BE2C (cell line): ENCODE data around the gene SLC35A4.

Source experiments
- DNase-seq: peaks from one replicate; pipeline ENCODE4 v3.0.0-alpha.2; 2020
- H3K27me3 ChIP-seq: fragments of 250-450 bp; sonication (Bioruptor Pico); 2 replicates; pipeline ENCODE4 v1.5.1; 2020; ENCODE audit warnings: mild to moderate bottlenecking
- H3K36me3 ChIP-seq: fragments of 250-450 bp; sonication (Bioruptor Pico); 2 replicates; pipeline ENCODE4 v1.5.1; 2020; ENCODE audit warnings: mild to moderate bottlenecking
- H3K4me1 ChIP-seq: fragments of 250-450 bp; sonication (Bioruptor Pico); 2 replicates; pipeline ENCODE4 v1.5.1; 2020
- H3K4me3 ChIP-seq: 2 replicates; pipeline ENCODE4 v1.5.1; 2011; ENCODE audit warnings: low read depth, low read length
- H3K9me3 ChIP-seq: fragments of 250-450 bp; sonication (Bioruptor Pico); 2 replicates; pipeline ENCODE4 v1.5.1; 2020
- CTCF ChIP-seq: IDR thresholded peaks from 2 replicates; pipeline ENCODE4 v1.5.1; 2012; ENCODE audit warnings: mild to moderate bottlenecking, low read depth, low read length

The SLC35A4 gene

GRCh38 chr5:140550147-140551079, 14.2 kb upstream of the SLC35A4 start:
- Histone ChIP-seq H3K9me3 (no peaks in the 10 kb centered on the region), H3K4me1 (peaks cover 16% of the 10 kb centered on the region), H3K27me3 (no peaks in the 10 kb centered on the region), H3K36me3 (peaks cover 33% of the 10 kb centered on the region), H3K4me3 (no peak overlapping the region)
- DNase-seq = no peak
- no peak for TF ChIP-seq CTCF

- Histone ChIP-seq H3K4me1 (peaks cover 22% of the 10 kb centered on the region), H3K36me3 (peaks cover 33% of the 10 kb centered on the region), H3K27me3 (no peaks in the 10 kb centered on the region), H3K9me3 (no peaks in the 10 kb centered on the region), H3K4me3 (no peak overlapping the region)
- TF ChIP-seq CTCF = no peak
- DNase-seq = no peak
These were observed 12.8 kb upstream of the SLC35A4 start for GRCh38 chr5:140551872-140552271.

GRCh38 chr5:140553657-140554056, 11.0 kb upstream of the SLC35A4 start:
- peaks cover 33% of the 10 kb centered on the region for H3K36me3 ChIP-seq
- H3K4me1 ChIP-seq = peaks cover 18% of the 10 kb centered on the region

DNA sequence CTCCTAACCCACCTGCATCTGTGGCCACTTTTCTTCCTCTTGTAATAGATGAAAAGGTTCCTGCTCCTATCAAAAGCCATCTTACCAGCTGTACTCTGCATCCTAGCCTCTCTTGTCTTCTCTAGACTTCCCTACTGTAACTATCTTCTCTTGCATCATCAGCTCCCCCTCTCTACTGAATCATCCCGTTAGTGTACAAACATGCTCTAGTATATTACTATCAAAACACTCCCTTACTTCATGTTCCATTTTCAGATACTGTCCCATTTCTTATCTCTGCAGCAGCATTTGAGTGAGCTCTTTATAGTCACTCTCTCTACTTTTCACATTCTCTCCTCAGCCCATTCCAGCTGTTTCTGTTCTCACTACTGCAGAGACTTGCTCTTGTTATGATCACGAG, 10.2 kb upstream of the SLC35A4 start:
- no peak for DNase-seq
- Histone ChIP-seq H3K4me1 (peaks cover 11% of the 10 kb centered on the region; the same call in 1 of the 2 replicates), H3K36me3 (peaks cover 28% of the 10 kb centered on the region), H3K27me3 (no peaks in the 10 kb centered on the region), H3K4me3 (no peak overlapping the region), H3K9me3 (no peaks in the 10 kb centered on the region)
- no peak for TF ChIP-seq CTCF

More at GRCh38 chr5:140553657-140554056, 11.0 kb upstream of the SLC35A4 start:
- H3K27me3 ChIP-seq = no peaks in the 10 kb centered on the region
- TF ChIP-seq CTCF = no peak
- no peaks in the 10 kb centered on the region for H3K9me3 ChIP-seq
- DNase-seq = no peak
- no peak overlapping the region for H3K4me3 ChIP-seq

DNA sequence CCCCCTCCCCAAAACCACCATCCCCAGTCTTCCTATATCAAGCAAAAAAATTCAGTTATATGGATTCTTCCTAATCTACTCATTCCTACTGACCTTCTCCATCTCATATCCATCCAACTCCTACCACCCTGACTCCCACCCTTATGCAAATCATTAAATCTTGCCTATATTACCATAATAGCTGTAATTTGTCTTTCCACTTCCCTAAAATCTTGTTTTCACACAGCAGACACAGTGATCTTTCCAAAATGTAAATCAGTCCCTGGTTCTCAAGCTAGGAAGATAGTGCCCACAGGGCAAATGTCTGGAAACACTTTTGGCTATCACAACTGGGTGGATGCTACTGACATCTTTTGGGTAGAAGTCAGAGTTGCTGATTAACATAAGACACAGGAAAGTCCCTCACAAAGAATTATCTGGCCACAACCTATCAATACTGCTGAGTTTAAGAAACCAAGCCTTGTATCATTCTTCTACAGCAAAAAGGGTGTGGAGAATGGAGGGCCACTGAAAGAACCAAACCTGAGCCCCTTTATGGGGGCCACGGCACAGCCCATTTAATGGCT, 8.8 kb upstream of the SLC35A4 start:
- no peaks in the 10 kb centered on the region for H3K9me3 ChIP-seq
- no peak for DNase-seq
- peaks cover 14% of the 10 kb centered on the region for H3K36me3 ChIP-seq
- H3K4me1 ChIP-seq = peaks cover 11% of the 10 kb centered on the region; the same call in 1 of the 2 replicates
- no peaks in the 10 kb centered on the region for H3K27me3 ChIP-seq
- TF ChIP-seq CTCF = no peak
- peak overlapping the region; percentile 84 for H3K4me3 ChIP-seq

DNA sequence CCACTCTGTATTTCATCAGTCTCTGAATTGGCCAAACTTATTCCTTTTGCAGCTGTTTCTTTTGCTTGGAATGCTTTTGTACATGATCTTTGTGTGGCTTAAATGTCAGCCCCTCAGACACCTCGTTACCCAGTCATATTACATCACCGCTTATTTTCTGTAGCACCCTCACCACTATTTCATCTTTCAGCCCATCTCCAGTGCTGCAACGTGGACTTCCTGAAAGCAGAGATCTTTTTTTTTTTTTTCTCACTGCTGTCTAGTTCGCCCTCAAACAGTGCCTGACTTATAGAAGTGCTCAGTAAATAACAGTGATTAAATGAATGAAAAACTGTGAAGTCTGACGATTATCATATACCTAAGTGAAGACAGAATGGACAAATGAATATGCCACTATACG, 8.2 kb upstream of the SLC35A4 start:
- TF ChIP-seq CTCF = no peak
- DNase-seq = no peak
- H3K4me3 ChIP-seq = peak overlapping the region; percentile 84
- peaks cover 11% of the 10 kb centered on the region; the same call in 1 of the 2 replicates for H3K4me1 ChIP-seq
- H3K9me3 ChIP-seq = no peaks in the 10 kb centered on the region
- peaks cover 8% of the 10 kb centered on the region for H3K36me3 ChIP-seq
- no peaks in the 10 kb centered on the region for H3K27me3 ChIP-seq
